ENCODE results near the gene TM4SF4.
"Not testable (repeated sequence)": the region's sequence is repeated elsewhere in the genome, so short reads cannot be mapped to it uniquely, and the experiment has no call there.

TM4SF4 gene

GRCh38 chr3:149474250-149474817, at the start of gene TM4SF4:
TM4SF4 (plus strand) TSS chr3:149474697; CDS start chr3:149474878, 181 bp downstream.
- in situ Hi-C loops (cut with MboI; ENCODE audit: low sequenced_read_pairs) = no loop called here

GRCh38 chr3:149424918-149425317, 49.6 kb upstream of the TM4SF4 start:
- in situ Hi-C loops (cut with MboI; ENCODE audit: low sequenced_read_pairs) = no loop called here

GRCh38 chr3:149426325-149426724, 48.2 kb upstream of the TM4SF4 start:
- in situ Hi-C loops (cut with MboI; ENCODE audit: low sequenced_read_pairs) = no loop called here

- in situ Hi-C loops (cut with MboI; ENCODE audit: low sequenced_read_pairs) = no loop called here
These were observed 46.4 kb upstream of the TM4SF4 start for GRCh38 chr3:149428087-149428486.

- in situ Hi-C loops (cut with MboI; ENCODE audit: low sequenced_read_pairs) = no loop called here
These were observed 44.3 kb upstream of the TM4SF4 start for GRCh38 chr3:149430216-149430615.

GRCh38 chr3:149432149-149432548, 42.3 kb upstream of the TM4SF4 start:
- in situ Hi-C loops (cut with MboI; ENCODE audit: low sequenced_read_pairs) = no loop called here

- in situ Hi-C loops (cut with MboI; ENCODE audit: low sequenced_read_pairs) = no loop called here
These were observed 38.3 kb upstream of the TM4SF4 start for GRCh38 chr3:149435996-149436885.

GRCh38 chr3:149437286-149437685, 37.2 kb upstream of the TM4SF4 start:
- in situ Hi-C loops (cut with MboI; ENCODE audit: low sequenced_read_pairs) = no loop called here

- in situ Hi-C loops (cut with MboI; ENCODE audit: low sequenced_read_pairs) = no loop called here
These were observed 36.8 kb upstream of the TM4SF4 start for GRCh38 chr3:149437710-149438109.

GRCh38 chr3:149438981-149439380, 35.5 kb upstream of the TM4SF4 start:
- in situ Hi-C loops (cut with MboI; ENCODE audit: low sequenced_read_pairs) = no loop called here

GRCh38 chr3:149441642-149442041, 32.9 kb upstream of the TM4SF4 start:
- in situ Hi-C loops (cut with MboI; ENCODE audit: low sequenced_read_pairs) = no loop called here

GRCh38 chr3:149442043-149442442, 32.5 kb upstream of the TM4SF4 start:
- in situ Hi-C loops (cut with MboI; ENCODE audit: low sequenced_read_pairs) = no loop called here

- in situ Hi-C loops (cut with MboI; ENCODE audit: low sequenced_read_pairs) = no loop called here
These were observed 31.5 kb upstream of the TM4SF4 start for GRCh38 chr3:149442851-149443544.

- in situ Hi-C loops (cut with MboI; ENCODE audit: low sequenced_read_pairs) = no loop called here
These were observed 31.0 kb upstream of the TM4SF4 start for GRCh38 chr3:149443545-149443912.

GRCh38 chr3:149444867-149445266, 29.6 kb upstream of the TM4SF4 start:
- in situ Hi-C loops (cut with MboI; ENCODE audit: low sequenced_read_pairs) = not testable (repeated sequence)

GRCh38 chr3:149448331-149448831, 26.1 kb upstream of the TM4SF4 start:
- in situ Hi-C loops (cut with MboI; ENCODE audit: low sequenced_read_pairs) = no loop called here

GRCh38 chr3:149449182-149449581, 25.3 kb upstream of the TM4SF4 start:
- in situ Hi-C loops (cut with MboI; ENCODE audit: low sequenced_read_pairs) = no loop called here

GRCh38 chr3:149449799-149450198, 24.7 kb upstream of the TM4SF4 start:
- in situ Hi-C loops (cut with MboI; ENCODE audit: low sequenced_read_pairs) = no loop called here

GRCh38 chr3:149450281-149450680, 24.2 kb upstream of the TM4SF4 start:
- in situ Hi-C loops (cut with MboI; ENCODE audit: low sequenced_read_pairs) = no loop called here

- in situ Hi-C loops (cut with MboI; ENCODE audit: low sequenced_read_pairs) = no loop called here
These were observed 22.5 kb upstream of the TM4SF4 start for GRCh38 chr3:149452036-149452435.

- in situ Hi-C loops (cut with MboI; ENCODE audit: low sequenced_read_pairs) = no loop called here
These were observed 21.2 kb upstream of the TM4SF4 start for GRCh38 chr3:149453140-149453805.
